Panc1 (cell line): ENCODE data around the gene GPC6. TPM values are rescaled to one million over a fixed set of nuclear protein-coding genes. Genes with fewer than 3 reads are reported as not detected.

ENCODE experiments used
- ATAC-seq: fragments of 200-7000 bp; cut with Tn5 transposase; 2 replicates; pipeline ENCODE4 v1.9.1; 2020; ENCODE audit warnings: mild to moderate bottlenecking, moderate library complexity
- BruUV-seq: library from RNA; stranded (reverse); fragments of 400-500 nt; replicated peaks from 2 replicates; lab custom pipeline; 2021; lab: Mats Ljungman, UMichigan
- CTCF ChIA-PET: fragments of 300-600 bp; sonication (Branson Sonifier 250); formaldehyde crosslinking; loops from one replicate; lab custom pipeline; 2022; ENCODE audit warnings: antibody characterized with exemption; lab: Charles Lee
- POLR2A ChIA-PET: fragments of 300-600 bp; sonication (Branson Sonifier 250); formaldehyde crosslinking; loops from one replicate; lab custom pipeline; 2022; ENCODE audit warnings: antibody characterized with exemption; lab: Charles Lee
- DNase-seq: peaks from one replicate; pipeline ENCODE4 v3.0.0-alpha.2; 2010; ENCODE audit warnings: low read depth, low spot score
- H3K27ac ChIP-seq: 2 replicates; pipeline ENCODE4 v1.5.1; 2011; ENCODE audit warnings: mild to moderate bottlenecking, low read length, inconsistent platforms
- H3K27me3 ChIP-seq: fragments of 200-500 bp; sonication (Bioruptor generic); 2 replicates; pipeline ENCODE4 v1.6.0; 2014; ENCODE audit warnings: low read length, inconsistent platforms; ENCODE audit not compliant: control insufficient read depth, insufficient read depth
- H3K36me3 ChIP-seq: fragments of 200-500 bp; sonication (Bioruptor generic); 2 replicates; pipeline ENCODE4 v1.5.1; 2014; ENCODE audit warnings: inconsistent platforms, mild to moderate bottlenecking, low read length, moderate library complexity; ENCODE audit not compliant: control insufficient read depth, insufficient read depth
- H3K4me1 ChIP-seq: 2 replicates; pipeline ENCODE4 v1.5.1; 2011; ENCODE audit warnings: inconsistent platforms, mild to moderate bottlenecking, low read length, moderate library complexity; ENCODE audit not compliant: control insufficient read depth, insufficient read depth
- H3K4me3 ChIP-seq, 2 experiments: 2 replicates each; pipeline ENCODE4 v1.5.1; 2011 to 2012; ENCODE audit warnings: low read depth in 2 of 2, low read length in 2 of 2, mild to moderate bottlenecking in 2 of 2, inconsistent platforms in 1 of 2, moderate library complexity in 1 of 2
- H3K9me3 ChIP-seq: fragments of 200-500 bp; sonication (Bioruptor generic); 2 replicates; pipeline ENCODE4 v1.5.1; 2014; ENCODE audit warnings: low read depth, mild to moderate bottlenecking, inconsistent platforms, low read length, moderate library complexity; ENCODE audit not compliant: control insufficient read depth, insufficient read depth
- POLR2AphosphoS5 ChIP-seq: IDR thresholded peaks from 2 replicates; pipeline ENCODE4 v1.6.1; 2012; ENCODE audit warnings: mild to moderate bottlenecking, low read depth, low read length, moderate library complexity
- SIN3A ChIP-seq: IDR thresholded peaks from 2 replicates; pipeline ENCODE4 v1.6.1; 2012; ENCODE audit warnings: low read depth, mild to moderate bottlenecking, low read length, moderate library complexity, borderline replicate concordance; ENCODE audit not compliant: insufficient read depth
- TCF7L2 ChIP-seq: IDR thresholded peaks from 2 replicates; pipeline ENCODE4 v1.6.1; 2011; ENCODE audit warnings: mild to moderate bottlenecking, low read depth, low read length, inconsistent platforms
- in situ Hi-C: cut with HindIII; loops from 2 replicates; pipeline ENCODE4 v1.10.0; 2016; ENCODE audit warnings: low sequenced_read_pairs, low pct_unique_long_range_greater_than_20kb
- intact Hi-C: fragments of 100-400 bp; cut with micrococcal nuclease; formaldehyde crosslinking; loops from one replicate; pipeline ENCODE4 v1.10.0; 2022; ENCODE audit not compliant: unreplicated experiment
- total RNA-seq: library from RNA; stranded (reverse); gene quantifications from one replicate; pipeline ENCODE4 v1.2.1, GENCODE V29; 2021; ENCODE audit not compliant: unreplicated experiment
- TF ChIP-seq, protein P1 (sequence below): fragments of 450-650 bp; IDR thresholded peaks from 2 replicates; pipeline ENCODE4 v1.5.1; 2017; ENCODE audit warnings: mild to moderate bottlenecking
- TF ChIP-seq, protein P2 (sequence below), 2 experiments: IDR thresholded peaks; 2 replicates each; pipeline ENCODE4 v1.6.1; 2011 to 2012; ENCODE audit warnings: low read depth in 2 of 2, control low read depth in 1 of 2, low read length in 1 of 2, mild to moderate bottlenecking in 1 of 2, moderate library complexity in 1 of 2; ENCODE audit not compliant: insufficient read depth in 1 of 2

GPC6 gene
- total RNA-seq, 1 experiment from 2014 or later, result 4.8 TPM

- DNase-seq, result no peak
- ATAC-seq, result no peak
- Histone ChIP-seq H3K27me3 (no peaks in the 10 kb centered on the region), H3K9me3 (0 out of 2 replicates have a peak, but pooled peaks cover 7% of the 10 kb centered on the region), H3K4me1 (no peaks in the 10 kb centered on the region), H3K36me3 (no peaks in the 10 kb centered on the region), H3K27ac (no peak overlapping the region), H3K4me3 (no peak overlapping the region)
- no peak for TF ChIP-seq SIN3A
- TF ChIP-seq, protein P1, sequence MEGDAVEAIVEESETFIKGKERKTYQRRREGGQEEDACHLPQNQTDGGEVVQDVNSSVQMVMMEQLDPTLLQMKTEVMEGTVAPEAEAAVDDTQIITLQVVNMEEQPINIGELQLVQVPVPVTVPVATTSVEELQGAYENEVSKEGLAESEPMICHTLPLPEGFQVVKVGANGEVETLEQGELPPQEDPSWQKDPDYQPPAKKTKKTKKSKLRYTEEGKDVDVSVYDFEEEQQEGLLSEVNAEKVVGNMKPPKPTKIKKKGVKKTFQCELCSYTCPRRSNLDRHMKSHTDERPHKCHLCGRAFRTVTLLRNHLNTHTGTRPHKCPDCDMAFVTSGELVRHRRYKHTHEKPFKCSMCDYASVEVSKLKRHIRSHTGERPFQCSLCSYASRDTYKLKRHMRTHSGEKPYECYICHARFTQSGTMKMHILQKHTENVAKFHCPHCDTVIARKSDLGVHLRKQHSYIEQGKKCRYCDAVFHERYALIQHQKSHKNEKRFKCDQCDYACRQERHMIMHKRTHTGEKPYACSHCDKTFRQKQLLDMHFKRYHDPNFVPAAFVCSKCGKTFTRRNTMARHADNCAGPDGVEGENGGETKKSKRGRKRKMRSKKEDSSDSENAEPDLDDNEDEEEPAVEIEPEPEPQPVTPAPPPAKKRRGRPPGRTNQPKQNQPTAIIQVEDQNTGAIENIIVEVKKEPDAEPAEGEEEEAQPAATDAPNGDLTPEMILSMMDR, result no peak
- TF ChIP-seq POLR2AphosphoS5, result no peak
- TF ChIP-seq, protein P2, sequence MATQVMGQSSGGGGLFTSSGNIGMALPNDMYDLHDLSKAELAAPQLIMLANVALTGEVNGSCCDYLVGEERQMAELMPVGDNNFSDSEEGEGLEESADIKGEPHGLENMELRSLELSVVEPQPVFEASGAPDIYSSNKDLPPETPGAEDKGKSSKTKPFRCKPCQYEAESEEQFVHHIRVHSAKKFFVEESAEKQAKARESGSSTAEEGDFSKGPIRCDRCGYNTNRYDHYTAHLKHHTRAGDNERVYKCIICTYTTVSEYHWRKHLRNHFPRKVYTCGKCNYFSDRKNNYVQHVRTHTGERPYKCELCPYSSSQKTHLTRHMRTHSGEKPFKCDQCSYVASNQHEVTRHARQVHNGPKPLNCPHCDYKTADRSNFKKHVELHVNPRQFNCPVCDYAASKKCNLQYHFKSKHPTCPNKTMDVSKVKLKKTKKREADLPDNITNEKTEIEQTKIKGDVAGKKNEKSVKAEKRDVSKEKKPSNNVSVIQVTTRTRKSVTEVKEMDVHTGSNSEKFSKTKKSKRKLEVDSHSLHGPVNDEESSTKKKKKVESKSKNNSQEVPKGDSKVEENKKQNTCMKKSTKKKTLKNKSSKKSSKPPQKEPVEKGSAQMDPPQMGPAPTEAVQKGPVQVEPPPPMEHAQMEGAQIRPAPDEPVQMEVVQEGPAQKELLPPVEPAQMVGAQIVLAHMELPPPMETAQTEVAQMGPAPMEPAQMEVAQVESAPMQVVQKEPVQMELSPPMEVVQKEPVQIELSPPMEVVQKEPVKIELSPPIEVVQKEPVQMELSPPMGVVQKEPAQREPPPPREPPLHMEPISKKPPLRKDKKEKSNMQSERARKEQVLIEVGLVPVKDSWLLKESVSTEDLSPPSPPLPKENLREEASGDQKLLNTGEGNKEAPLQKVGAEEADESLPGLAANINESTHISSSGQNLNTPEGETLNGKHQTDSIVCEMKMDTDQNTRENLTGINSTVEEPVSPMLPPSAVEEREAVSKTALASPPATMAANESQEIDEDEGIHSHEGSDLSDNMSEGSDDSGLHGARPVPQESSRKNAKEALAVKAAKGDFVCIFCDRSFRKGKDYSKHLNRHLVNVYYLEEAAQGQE (IDR thresholded peaks at IDR 0.05; ENCODE audit: insufficient read depth in 1 of 2, low read depth in 2 of 2, low read length in 1 of 2), result no peak
- TF ChIP-seq TCF7L2, result no peak
- POLR2A ChIA-PET, result no interaction called here
- BruUV-seq, result no TSS peak
- intact Hi-C loops, result no loop called here
- in situ Hi-C loops, result no loop called here
- CTCF ChIA-PET, result no interaction called here
These were observed 8.8 kb downstream of the GPC6 start for GRCh38 chr13:93235258-93236015.

GRCh38 chr13:93238711-93239110, 12.1 kb downstream of the GPC6 start:
- H3K27me3 ChIP-seq, result no peaks in the 10 kb centered on the region
- no peak for ATAC-seq
- H3K36me3 ChIP-seq, result no peaks in the 10 kb centered on the region
- no peaks in the 10 kb centered on the region for H3K4me1 ChIP-seq
- DNase-seq, result no peak
- in situ Hi-C loops, result no loop called here
- intact Hi-C loops, result no loop called here
- no TSS peak for BruUV-seq
- TF ChIP-seq TCF7L2, result no peak
- TF ChIP-seq SIN3A, result no peak
- TF ChIP-seq, protein P1, result no peak
- TF ChIP-seq POLR2AphosphoS5, result no peak
- TF ChIP-seq, protein P2 (IDR thresholded peaks at IDR 0.05; ENCODE audit: insufficient read depth in 1 of 2, low read depth in 2 of 2, low read length in 1 of 2), result no peak
- 0 out of 2 replicates have a peak, but pooled peaks cover 7% of the 10 kb centered on the region for H3K9me3 ChIP-seq
- CTCF ChIA-PET, result no interaction called here
- POLR2A ChIA-PET, result no interaction called here
- no peak overlapping the region for H3K4me3 ChIP-seq
- H3K27ac ChIP-seq, result no peak overlapping the region
